K562 (cell line): ENCODE data around the gene MDFIC2. TPM values are rescaled to one million over a fixed set of nuclear protein-coding genes. Genes with fewer than 3 reads are reported as not detected.

Experiments used
- BDP1 ChIP-seq: IDR thresholded peaks from 3 replicates; pipeline ENCODE4 v1.6.1; 2011; ENCODE audit not compliant: insufficient read length, insufficient read depth
- STAT5A ChIP-seq: IDR thresholded peaks from 2 replicates; pipeline ENCODE4 v1.6.1; 2012; ENCODE audit warnings: low read length, inconsistent platforms, borderline replicate concordance
- STAT5B ChIP-seq: fragments of 250-450 bp; sonication (Bioruptor Pico); IDR thresholded peaks from 2 replicates; pipeline ENCODE4 v1.8.0; 2021; ENCODE audit warnings: mild to moderate bottlenecking, inconsistent platforms
- ZNF143 ChIP-seq: sonication (generic); formaldehyde crosslinking; IDR thresholded peaks from 2 replicates; pipeline ENCODE4 v1.9.0; 2022; ENCODE audit warnings: mild to moderate bottlenecking, missing genetic modification reagents
- polyA plus RNA-seq, 8 experiments: library from polyadenylated mRNA; depleted of rRNA in 4 of 8; stranded (reverse) in 5 of 8; unstranded in 3 of 8; fragments of >200 nt; fragmentation: Nextera tagmentation in 2 of 8; fragmentation: Illumina TruSeq in 1 of 8; extraction: Ambion mirVana in 2 of 8; extraction: Trizol in 1 of 8; gene quantifications; 2 replicates each; pipeline versions ENCODE4 v1.2.1 to v1.2.3, GENCODE V29; 2011 to 2014; ENCODE audit warnings: inconsistent platforms in 1 of 8, missing spikeins in 1 of 8
- total RNA-seq, 7 experiments: library from RNA; depleted of rRNA in 6 of 7; stranded (reverse); fragments of >200 nt in 6 of 7; fragmentation: Illumina TruSeq in 2 of 7; extraction: Trizol in 2 of 7; gene quantifications; 2 replicates each; pipeline versions ENCODE4 v1.2.1 to v1.2.3, GENCODE V29; 2011 to 2021; ENCODE audit warnings: low replicate concordance in 1 of 7
- TF ChIP-seq, protein P1 (sequence below): fragments of 450-650 bp; IDR thresholded peaks from 2 replicates; pipeline ENCODE4 v1.6.1; 2017; ENCODE audit warnings: antibody characterized with exemption, mild to moderate bottlenecking
- TF ChIP-seq, protein P2 (sequence below): fragments of 450-650 bp; IDR thresholded peaks from 2 replicates; pipeline ENCODE4 v1.7.0; 2016; ENCODE audit warnings: borderline replicate concordance
- TF ChIP-seq, protein P3 (sequence below): fragments of 250-450 bp; sonication (Bioruptor Pico); IDR thresholded peaks from 2 replicates; pipeline ENCODE4 v1.4.0; 2020; ENCODE audit warnings: borderline replicate concordance

Gene MDFIC2
- total and polyA plus RNA-seq, 9 of the 15 experiments (the other 6 are each of a cell fraction or from before 2014, with no cell fraction given), result not detected

DNA sequence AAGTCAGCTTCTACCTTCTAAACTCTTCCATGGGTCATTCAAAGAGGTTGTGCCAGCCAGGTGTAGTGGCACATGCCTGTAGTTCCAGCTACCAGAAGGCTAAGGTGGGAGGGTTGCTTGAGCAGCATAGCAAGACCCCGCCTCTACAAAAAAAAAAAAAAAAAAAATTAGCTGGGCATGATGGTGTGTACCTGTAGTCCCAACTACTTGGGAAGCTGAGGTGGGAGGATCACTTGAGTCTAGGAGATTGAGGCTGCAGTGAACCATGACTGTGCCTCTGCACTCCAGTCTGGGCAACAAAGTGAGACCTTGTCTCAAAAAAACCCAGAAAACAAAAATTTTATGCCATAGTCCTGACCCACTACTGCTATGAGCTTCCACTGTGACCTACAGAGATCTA, 126.8 kb downstream of the MDFIC2 start (continued):
- TF ChIP-seq STAT5B (no peak), BDP1 (no peak), STAT5A (no peak), ZNF143 (no peak)
- TF ChIP-seq, protein P1, sequence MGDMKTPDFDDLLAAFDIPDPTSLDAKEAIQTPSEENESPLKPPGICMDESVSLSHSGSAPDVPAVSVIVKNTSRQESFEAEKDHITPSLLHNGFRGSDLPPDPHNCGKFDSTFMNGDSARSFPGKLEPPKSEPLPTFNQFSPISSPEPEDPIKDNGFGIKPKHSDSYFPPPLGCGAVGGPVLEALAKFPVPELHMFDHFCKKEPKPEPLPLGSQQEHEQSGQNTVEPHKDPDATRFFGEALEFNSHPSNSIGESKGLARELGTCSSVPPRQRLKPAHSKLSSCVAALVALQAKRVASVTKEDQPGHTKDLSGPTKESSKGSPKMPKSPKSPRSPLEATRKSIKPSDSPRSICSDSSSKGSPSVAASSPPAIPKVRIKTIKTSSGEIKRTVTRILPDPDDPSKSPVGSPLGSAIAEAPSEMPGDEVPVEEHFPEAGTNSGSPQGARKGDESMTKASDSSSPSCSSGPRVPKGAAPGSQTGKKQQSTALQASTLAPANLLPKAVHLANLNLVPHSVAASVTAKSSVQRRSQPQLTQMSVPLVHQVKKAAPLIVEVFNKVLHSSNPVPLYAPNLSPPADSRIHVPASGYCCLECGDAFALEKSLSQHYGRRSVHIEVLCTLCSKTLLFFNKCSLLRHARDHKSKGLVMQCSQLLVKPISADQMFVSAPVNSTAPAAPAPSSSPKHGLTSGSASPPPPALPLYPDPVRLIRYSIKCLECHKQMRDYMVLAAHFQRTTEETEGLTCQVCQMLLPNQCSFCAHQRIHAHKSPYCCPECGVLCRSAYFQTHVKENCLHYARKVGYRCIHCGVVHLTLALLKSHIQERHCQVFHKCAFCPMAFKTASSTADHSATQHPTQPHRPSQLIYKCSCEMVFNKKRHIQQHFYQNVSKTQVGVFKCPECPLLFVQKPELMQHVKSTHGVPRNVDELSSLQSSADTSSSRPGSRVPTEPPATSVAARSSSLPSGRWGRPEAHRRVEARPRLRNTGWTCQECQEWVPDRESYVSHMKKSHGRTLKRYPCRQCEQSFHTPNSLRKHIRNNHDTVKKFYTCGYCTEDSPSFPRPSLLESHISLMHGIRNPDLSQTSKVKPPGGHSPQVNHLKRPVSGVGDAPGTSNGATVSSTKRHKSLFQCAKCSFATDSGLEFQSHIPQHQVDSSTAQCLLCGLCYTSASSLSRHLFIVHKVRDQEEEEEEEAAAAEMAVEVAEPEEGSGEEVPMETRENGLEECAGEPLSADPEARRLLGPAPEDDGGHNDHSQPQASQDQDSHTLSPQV, result no peak
- TF ChIP-seq, protein P2, sequence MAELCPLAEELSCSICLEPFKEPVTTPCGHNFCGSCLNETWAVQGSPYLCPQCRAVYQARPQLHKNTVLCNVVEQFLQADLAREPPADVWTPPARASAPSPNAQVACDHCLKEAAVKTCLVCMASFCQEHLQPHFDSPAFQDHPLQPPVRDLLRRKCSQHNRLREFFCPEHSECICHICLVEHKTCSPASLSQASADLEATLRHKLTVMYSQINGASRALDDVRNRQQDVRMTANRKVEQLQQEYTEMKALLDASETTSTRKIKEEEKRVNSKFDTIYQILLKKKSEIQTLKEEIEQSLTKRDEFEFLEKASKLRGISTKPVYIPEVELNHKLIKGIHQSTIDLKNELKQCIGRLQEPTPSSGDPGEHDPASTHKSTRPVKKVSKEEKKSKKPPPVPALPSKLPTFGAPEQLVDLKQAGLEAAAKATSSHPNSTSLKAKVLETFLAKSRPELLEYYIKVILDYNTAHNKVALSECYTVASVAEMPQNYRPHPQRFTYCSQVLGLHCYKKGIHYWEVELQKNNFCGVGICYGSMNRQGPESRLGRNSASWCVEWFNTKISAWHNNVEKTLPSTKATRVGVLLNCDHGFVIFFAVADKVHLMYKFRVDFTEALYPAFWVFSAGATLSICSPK, result no peak
- TF ChIP-seq, protein P3, sequence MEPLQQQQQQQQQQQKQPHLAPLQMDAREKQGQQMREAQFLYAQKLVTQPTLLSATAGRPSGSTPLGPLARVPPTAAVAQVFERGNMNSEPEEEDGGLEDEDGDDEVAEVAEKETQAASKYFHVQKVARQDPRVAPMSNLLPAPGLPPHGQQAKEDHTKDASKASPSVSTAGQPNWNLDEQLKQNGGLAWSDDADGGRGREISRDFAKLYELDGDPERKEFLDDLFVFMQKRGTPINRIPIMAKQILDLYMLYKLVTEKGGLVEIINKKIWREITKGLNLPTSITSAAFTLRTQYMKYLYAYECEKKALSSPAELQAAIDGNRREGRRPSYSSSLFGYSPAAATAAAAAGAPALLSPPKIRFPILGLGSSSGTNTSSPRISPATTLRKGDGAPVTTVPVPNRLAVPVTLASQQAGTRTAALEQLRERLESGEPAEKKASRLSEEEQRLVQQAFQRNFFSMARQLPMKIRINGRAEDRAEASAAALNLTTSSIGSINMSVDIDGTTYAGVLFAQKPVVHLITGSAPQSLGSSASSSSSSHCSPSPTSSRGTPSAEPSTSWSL (CRISPR knock-in tag), result no peak
